ENCODE measurements around the gene FGA. TPM values are rescaled to one million over a fixed set of nuclear protein-coding genes. Genes with fewer than 3 reads are reported as not detected.
"Not testable (repeated sequence)": the region's sequence is repeated elsewhere in the genome, so short reads cannot be mapped to it uniquely, and the experiment has no call there.

FGA gene
- polyA plus RNA-seq, 1 of the 3 experiments (the other 2 are of a cell fraction): not detected

DNA sequence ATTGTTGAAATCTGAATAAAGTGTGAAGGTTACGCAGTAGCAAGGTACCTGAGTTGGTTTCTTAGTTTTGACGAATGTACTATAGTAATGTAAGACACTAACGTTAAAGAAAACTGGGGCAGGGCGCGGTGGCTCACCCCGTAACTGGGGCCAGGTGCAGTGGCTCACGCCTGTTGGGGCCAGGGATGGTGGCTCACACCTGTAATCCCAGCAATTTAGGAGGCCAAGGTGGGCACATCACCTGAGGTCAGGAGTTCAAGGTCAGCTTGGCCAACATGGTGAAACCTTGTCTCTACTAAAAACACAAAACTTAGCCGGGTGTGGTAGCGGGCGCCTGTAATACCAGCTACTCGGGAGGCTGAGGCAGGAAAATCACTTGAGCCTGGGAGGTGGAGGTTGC lies 6.7 kb upstream of the FGA start:
- H4K20me1 ChIP-seq (ENCODE audit: insufficient read depth); H3K9ac ChIP-seq; H3K4me3 ChIP-seq (ENCODE audit: low read depth in 2 of 2, low read length in 1 of 2); H3K36me3 ChIP-seq (replicated peaks in 1 of 2; ENCODE audit: control insufficient read depth in 1 of 2, insufficient read depth in 2 of 2, low read length in 1 of 2); H3K4me1 ChIP-seq (ENCODE audit: control insufficient read depth in 1 of 2, insufficient read depth in 2 of 2, low read depth in 1 of 2, low read length in 1 of 2); H3K27ac ChIP-seq (ENCODE audit: low read depth in 2 of 2, low read length in 1 of 2); DNase-seq; H3K79me2 ChIP-seq (ENCODE audit: insufficient read depth); H3K9me3 ChIP-seq; H3F3A ChIP-seq (replicated peaks; ENCODE audit: insufficient read depth); H2AFZ ChIP-seq (ENCODE audit: low read depth); H3K4me2 ChIP-seq; H3K9me2 ChIP-seq; POLR2A ChIA-PET: not testable (repeated sequence)
- CTCF ChIA-PET: interaction anchor here (0.9 kb wide), 1 partner anchor 45 kb away, joined by 5 read pairs; no protein-coding TSS in a partner anchor
- H3K27me3 ChIP-seq (ENCODE audit: insufficient read depth): peaks cover 15% of the 10 kb centered on the region; the same call in 1 of the 2 replicates
- 12% methylated on average over 9 of the region's 11 CpGs for WGBS (ENCODE audit: low lambda C conversion rate)

DNA sequence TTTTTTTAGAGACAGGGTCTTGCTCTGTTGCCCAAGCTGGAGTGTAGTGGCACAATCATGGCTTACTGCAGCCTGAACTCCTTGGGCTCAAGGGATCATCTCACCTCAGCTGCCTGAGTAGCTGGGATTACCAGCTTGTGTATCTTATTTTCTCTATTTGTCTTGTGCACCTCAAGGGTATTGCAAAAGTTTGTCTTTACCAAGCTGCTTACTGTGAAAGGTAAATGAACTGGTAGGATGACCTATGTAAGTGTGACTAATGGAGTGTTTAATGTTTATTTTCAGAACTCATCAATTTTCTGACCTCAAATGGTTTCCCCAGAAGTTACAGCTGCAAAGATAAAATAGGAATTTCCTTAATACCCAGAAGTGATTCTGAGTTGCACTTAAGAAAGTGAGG lies 5.3 kb upstream of the FGA start:
- Histone ChIP-seq H3K27me3 (ENCODE audit: insufficient read depth) (peaks cover 15% of the 10 kb centered on the region; the same call in 1 of the 2 replicates), H3K36me3 (replicated peaks in 1 of 2; ENCODE audit: control insufficient read depth in 1 of 2, insufficient read depth in 2 of 2, low read length in 1 of 2) (no peaks in the 10 kb centered on the region), H3K9me2 (no peaks in the 10 kb centered on the region), H3K9ac (no peak overlapping the region), H3K79me2 (ENCODE audit: insufficient read depth) (no peaks in the 10 kb centered on the region), H3K4me3 (ENCODE audit: low read depth in 2 of 2, low read length in 1 of 2) (no peak overlapping the region), H4K20me1 (ENCODE audit: insufficient read depth) (no peaks in the 10 kb centered on the region), H3K4me2 (no peak overlapping the region), H3F3A (replicated peaks; ENCODE audit: insufficient read depth) (no peaks in the 10 kb centered on the region), H2AFZ (ENCODE audit: low read depth) (no peak overlapping the region), H3K9me3 (no peaks in the 10 kb centered on the region), H3K27ac (ENCODE audit: low read depth in 2 of 2, low read length in 1 of 2) (no peak overlapping the region), H3K4me1 (ENCODE audit: control insufficient read depth in 1 of 2, insufficient read depth in 2 of 2, low read depth in 1 of 2, low read length in 1 of 2) (no peaks in the 10 kb centered on the region)
- CTCF ChIA-PET: interaction anchor here (1.0 to 2.3 kb wide), 4 partner anchors 10 to 37 kb away, joined by 3 to 6 read pairs (median 6); no protein-coding TSS in a partner anchor
- POLR2A ChIA-PET: no interaction called here
- no peak for DNase-seq
- no peak for TF ChIP-seq JUND (IDR thresholded peaks at IDR 0.05)
- no peak for TF ChIP-seq RFX5 (IDR thresholded peaks at IDR 0.05; ENCODE audit: low read length)
- TF ChIP-seq POLR2AphosphoS5 (IDR thresholded peaks at IDR 0.05; ENCODE audit: low read depth, low read length): no peak
- TF ChIP-seq CHD2 (IDR thresholded peaks at IDR 0.05; ENCODE audit: low read length, partially characterized antibody): no peak
- no peak for TF ChIP-seq EZH2phosphoT487 (IDR thresholded peaks at IDR 0.05; ENCODE audit: borderline replicate concordance, low read depth)
- TF ChIP-seq MXI1 (IDR thresholded peaks at IDR 0.05; ENCODE audit: low read depth, low read length): no peak
- no peak for TF ChIP-seq NFIC (IDR thresholded peaks at IDR 0.05; ENCODE audit: borderline replicate concordance)
- TF ChIP-seq, protein P1, sequence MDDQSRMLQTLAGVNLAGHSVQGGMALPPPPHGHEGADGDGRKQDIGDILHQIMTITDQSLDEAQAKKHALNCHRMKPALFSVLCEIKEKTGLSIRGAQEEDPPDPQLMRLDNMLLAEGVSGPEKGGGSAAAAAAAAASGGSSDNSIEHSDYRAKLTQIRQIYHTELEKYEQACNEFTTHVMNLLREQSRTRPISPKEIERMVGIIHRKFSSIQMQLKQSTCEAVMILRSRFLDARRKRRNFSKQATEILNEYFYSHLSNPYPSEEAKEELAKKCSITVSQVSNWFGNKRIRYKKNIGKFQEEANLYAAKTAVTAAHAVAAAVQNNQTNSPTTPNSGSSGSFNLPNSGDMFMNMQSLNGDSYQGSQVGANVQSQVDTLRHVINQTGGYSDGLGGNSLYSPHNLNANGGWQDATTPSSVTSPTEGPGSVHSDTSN (IDR thresholded peaks at IDR 0.05): no peak
- TF ChIP-seq FOXJ3 (CRISPR knock-in tag; IDR thresholded peaks at IDR 0.05): no peak
- no peak for TF ChIP-seq GATA2 (CRISPR knock-in tag; IDR thresholded peaks at IDR 0.05)
- TF ChIP-seq, protein P2, sequence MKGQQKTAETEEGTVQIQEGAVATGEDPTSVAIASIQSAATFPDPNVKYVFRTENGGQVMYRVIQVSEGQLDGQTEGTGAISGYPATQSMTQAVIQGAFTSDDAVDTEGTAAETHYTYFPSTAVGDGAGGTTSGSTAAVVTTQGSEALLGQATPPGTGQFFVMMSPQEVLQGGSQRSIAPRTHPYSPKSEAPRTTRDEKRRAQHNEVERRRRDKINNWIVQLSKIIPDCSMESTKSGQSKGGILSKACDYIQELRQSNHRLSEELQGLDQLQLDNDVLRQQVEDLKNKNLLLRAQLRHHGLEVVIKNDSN (IDR thresholded peaks at IDR 0.05; ENCODE audit: borderline replicate concordance, low read depth): no peak
- TF ChIP-seq SIN3A (IDR thresholded peaks at IDR 0.05; ENCODE audit: borderline replicate concordance, low read depth, low read length): no peak
- no peak for TF ChIP-seq TEAD4 (IDR thresholded peaks at IDR 0.05; ENCODE audit: borderline replicate concordance, insufficient read depth)
- TF ChIP-seq TAF1 (IDR thresholded peaks at IDR 0.05; ENCODE audit: borderline replicate concordance, low read depth, low read length): no peak
- no peak for TF ChIP-seq GABPA (IDR thresholded peaks at IDR 0.05; ENCODE audit: low read depth)
- TF ChIP-seq, protein P3, sequence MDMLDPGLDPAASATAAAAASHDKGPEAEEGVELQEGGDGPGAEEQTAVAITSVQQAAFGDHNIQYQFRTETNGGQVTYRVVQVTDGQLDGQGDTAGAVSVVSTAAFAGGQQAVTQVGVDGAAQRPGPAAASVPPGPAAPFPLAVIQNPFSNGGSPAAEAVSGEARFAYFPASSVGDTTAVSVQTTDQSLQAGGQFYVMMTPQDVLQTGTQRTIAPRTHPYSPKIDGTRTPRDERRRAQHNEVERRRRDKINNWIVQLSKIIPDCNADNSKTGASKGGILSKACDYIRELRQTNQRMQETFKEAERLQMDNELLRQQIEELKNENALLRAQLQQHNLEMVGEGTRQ (IDR thresholded peaks at IDR 0.05; ENCODE audit: borderline replicate concordance, low read depth, low read length): no peak
- no peak for TF ChIP-seq SMC3 (IDR thresholded peaks at IDR 0.05; ENCODE audit: low read depth, low read length)

DNA sequence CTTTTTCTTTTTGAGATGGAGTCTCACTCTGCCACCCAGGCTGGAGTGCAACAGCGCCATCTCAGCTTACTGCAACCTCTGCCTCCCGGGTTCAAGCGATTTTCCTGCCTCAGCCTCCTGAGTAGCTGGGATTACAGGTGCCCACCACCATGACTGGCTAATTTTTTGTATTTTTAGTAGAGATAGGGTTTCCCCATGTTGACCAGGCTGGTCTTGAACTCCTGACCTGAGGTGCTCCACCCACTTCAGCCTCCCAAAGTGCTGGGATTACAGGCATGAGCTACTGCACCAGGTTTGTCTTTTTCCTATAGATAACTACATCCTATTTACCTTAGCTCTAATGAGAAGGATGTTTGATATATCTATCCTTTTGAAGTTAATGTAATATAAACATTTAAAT lies 3.8 kb upstream of the FGA start:
- H4K20me1 ChIP-seq (ENCODE audit: insufficient read depth); H3K27ac ChIP-seq (ENCODE audit: low read depth in 2 of 2, low read length in 1 of 2); H3K4me1 ChIP-seq (ENCODE audit: control insufficient read depth in 1 of 2, insufficient read depth in 2 of 2, low read depth in 1 of 2, low read length in 1 of 2); H3K79me2 ChIP-seq (ENCODE audit: insufficient read depth); H3K4me2 ChIP-seq; POLR2A ChIA-PET; H3K9me3 ChIP-seq; DNase-seq; H3K9ac ChIP-seq; H3F3A ChIP-seq (replicated peaks; ENCODE audit: insufficient read depth); H2AFZ ChIP-seq (ENCODE audit: low read depth); H3K4me3 ChIP-seq (ENCODE audit: low read depth in 2 of 2, low read length in 1 of 2); H3K36me3 ChIP-seq (replicated peaks in 1 of 2; ENCODE audit: control insufficient read depth in 1 of 2, insufficient read depth in 2 of 2, low read length in 1 of 2); H3K9me2 ChIP-seq: not testable (repeated sequence)
- CTCF ChIA-PET: interaction anchor here (1.0 to 2.3 kb wide), 6 partner anchors 10 to 44 kb away, joined by 3 to 6 read pairs (median 5); partner anchors contain the start of gene PLRG1
- peaks cover 24% of the 10 kb centered on the region for H3K27me3 ChIP-seq (ENCODE audit: insufficient read depth)
- 24% methylated on average over 3 of the region's 3 CpGs for WGBS (ENCODE audit: low lambda C conversion rate)
